Sigmoid colon (tissue), 4 donors: ENCODE measurements around the gene COX4I1.

Source experiments
- CTCF ChIP-seq, 4 experiments: fragments of 450-650 bp in 3 of 4; fragments of 200-600 bp in 1 of 4; IDR thresholded peaks; one replicate each; pipeline ENCODE4 v1.5.1; 2016 to 2019; ENCODE audit warnings: antibody characterized with exemption in 4 of 4, mild to moderate bottlenecking in 3 of 4, moderate library complexity in 2 of 4
- EP300 ChIP-seq, 4 donors: sonication (generic); formaldehyde crosslinking; IDR thresholded peaks; one replicate each; pipeline ENCODE4 v1.6.1; 2017; ENCODE audit warnings: antibody characterized with exemption in 4 of 4
- POLR2A ChIP-seq, 2 donors: fragments of 450-650 bp; IDR thresholded peaks; one replicate each; pipeline ENCODE4 v1.6.1; 2016; ENCODE audit warnings: antibody characterized with exemption in 2 of 2, mild to moderate bottlenecking in 2 of 2, moderate library complexity in 2 of 2
- POLR2AphosphoS5 ChIP-seq, 4 donors: sonication (generic); formaldehyde crosslinking; IDR thresholded peaks; one replicate each; pipeline ENCODE4 v1.6.1; 2017; ENCODE audit warnings: antibody characterized with exemption in 4 of 4

- TF ChIP-seq CTCF (IDR thresholded peaks at IDR 0.05) (no peak), POLR2A (IDR thresholded peaks at IDR 0.05) (no peak), POLR2AphosphoS5 (IDR thresholded peaks at IDR 0.05) (no peak), EP300 (IDR thresholded peaks at IDR 0.05) (no peak)
Observed at GRCh38 chr16:85780281-85780680, 19.2 kb upstream of the COX4I1 start.
